HG03095 (cell line): Measurements from ENCODE around the gene HP1BP3.
"Not testable (repeated sequence)": the region's sequence is repeated elsewhere in the genome, so short reads cannot be mapped to it uniquely, and the experiment has no call there.

Experiments used
- ATAC-seq: cut with Tn5 transposase; IDR thresholded peaks from one replicate; pipeline ENCODE4 v1.9.1; 2021; ENCODE audit warnings: moderate library complexity; ENCODE audit not compliant: unreplicated experiment

The HP1BP3 gene

DNA sequence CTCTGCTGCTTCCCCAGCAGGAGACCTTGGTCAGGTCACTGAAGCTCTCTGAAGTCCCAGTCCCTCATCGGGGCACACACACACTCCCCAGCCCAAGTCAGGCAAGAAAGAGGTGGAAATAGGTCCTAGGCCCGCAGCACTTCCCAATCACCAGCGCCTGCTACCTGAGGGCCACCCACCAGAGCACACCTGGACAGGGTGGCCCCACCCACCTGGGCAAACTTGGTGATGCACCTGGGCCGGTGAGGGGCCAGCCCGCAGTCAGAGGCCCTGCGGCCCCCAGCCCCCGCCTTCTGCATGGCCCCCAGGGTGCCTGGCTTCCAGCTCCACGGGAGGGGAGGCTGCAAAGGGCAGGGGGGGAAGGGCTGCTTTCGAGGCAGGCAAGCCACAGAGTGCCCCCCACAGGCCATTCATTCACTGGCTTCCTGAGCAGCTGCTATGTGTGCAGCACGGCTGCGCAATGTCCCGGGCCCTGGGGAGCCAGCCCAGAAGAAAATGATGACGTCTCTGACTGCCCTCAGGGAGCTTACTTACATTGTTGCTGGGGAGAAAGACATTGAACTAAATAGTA lies 59.3 kb downstream of the HP1BP3 start:
- no peak for ATAC-seq

DNA sequence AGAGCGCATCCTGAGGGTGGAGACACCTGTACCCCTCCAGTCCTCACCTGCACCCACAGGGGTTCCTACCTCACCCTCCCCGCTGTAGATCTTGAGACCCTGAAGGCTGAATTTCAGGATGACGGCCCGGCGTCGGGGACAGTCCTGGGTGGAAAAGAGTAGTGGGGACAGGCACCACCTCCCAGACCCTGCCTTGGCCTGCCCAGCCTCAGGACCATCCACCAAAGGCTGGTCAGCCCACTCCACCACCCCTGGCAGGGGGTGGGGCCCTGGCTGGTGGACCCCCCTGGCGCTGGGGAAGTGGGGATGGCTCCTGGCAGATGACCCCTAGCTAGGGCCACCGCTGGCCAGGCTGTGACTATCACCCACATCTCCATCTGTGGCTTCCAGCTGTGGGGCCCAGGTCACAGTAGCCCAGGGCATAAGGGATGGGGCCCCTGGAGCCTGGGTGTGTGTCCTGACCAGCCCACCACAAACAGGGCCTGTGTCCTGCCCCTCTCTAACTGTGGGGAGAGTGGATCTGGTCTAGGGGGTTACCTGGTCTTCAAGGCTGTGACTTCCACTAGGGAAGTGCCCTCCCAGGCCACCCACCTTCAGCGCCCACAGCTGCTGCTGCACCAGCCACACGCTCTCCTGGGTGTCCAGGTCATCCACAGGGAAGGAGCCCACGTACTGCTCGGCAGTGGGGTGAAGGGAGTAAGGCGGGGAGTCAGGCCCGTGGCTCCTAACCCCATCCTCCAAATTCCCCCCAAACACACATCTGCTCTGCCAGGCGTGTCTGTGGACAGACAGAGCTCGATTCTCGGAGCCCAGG lies 60.0 kb downstream of the HP1BP3 start:
- no peak for ATAC-seq

DNA sequence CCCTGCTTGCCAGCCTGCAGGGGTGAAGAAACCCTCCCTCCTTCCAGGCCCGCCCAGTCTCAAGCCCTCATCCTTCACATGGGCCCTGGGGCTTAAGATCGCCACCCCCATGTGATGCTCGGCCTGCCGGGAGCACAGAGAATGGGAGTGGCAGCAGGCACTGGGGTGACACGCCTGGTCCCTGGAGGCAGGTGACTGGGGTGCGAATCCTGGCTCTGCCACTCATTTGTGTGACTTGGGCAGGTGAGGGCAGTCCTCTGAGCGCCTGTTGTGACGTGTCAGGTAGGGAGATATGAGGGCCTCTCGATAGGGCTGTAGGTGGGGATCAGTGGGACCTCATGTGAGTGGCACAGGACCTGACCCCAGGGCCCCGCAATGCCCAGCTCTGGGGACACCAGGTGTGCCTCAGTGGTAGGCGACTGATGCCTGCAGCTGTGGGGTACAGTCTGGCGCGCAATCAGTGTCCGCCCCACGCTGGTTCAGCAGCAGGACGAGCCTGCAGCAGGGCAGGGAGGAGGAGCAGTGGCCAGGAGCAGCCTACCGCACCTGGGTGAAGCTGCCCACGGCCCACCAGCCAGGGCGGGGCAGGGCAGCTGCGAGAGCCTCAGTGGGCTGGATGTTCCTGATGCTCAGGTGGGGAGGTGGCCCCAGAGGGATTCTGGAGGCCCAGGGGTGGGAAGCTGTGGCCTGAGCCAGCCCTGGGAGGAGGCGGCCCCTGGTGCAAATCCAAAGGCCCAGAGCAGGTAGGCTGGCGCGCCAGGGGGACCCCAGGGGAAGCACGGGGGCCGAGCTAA lies 60.8 kb downstream of the HP1BP3 start:
- no peak for ATAC-seq

DNA sequence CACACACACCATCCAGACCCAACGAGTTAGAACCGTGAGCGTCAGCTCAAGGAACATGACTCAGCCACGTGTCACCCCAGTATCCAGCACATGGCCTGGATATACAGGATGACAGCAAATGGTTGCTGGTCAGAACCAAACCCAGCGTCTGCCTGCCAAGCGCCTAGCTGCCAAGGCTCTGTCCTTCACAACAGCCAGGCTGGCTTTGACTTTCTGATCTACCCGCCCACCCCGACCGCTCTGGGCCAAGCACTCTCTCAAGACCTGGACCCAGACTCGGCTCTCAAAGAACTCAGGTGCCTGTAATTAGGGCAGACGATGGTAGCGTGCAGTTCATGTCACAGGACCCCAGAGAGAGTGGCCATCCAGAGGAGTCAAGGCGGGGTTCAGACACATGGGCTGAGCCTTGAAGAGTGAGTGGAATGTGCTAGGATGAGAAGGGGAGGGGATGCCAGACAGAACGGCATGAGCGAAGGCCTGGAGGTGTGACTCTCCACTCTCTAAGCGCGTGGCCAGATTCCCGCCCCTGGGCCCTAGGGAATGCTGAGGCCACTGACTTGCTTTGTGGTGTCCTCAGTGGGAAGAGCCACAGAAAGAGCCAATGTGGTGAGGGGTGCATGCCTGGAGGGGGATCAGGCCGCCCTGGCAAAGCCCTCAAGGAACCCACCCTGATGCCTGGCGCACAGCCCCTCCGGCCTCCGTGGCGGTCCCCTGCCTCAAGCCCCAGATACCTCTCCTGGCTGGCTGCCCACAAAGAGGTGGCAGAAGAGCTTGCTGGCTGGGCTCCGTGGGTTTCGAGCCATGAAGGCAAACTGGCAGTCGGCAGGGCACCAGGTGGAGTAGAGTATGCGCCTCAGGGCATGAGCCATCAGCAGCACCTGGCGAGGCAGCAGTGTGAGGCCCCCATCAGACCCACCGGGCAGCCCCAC lies 61.7 kb downstream of the HP1BP3 start:
- no peak for ATAC-seq

DNA sequence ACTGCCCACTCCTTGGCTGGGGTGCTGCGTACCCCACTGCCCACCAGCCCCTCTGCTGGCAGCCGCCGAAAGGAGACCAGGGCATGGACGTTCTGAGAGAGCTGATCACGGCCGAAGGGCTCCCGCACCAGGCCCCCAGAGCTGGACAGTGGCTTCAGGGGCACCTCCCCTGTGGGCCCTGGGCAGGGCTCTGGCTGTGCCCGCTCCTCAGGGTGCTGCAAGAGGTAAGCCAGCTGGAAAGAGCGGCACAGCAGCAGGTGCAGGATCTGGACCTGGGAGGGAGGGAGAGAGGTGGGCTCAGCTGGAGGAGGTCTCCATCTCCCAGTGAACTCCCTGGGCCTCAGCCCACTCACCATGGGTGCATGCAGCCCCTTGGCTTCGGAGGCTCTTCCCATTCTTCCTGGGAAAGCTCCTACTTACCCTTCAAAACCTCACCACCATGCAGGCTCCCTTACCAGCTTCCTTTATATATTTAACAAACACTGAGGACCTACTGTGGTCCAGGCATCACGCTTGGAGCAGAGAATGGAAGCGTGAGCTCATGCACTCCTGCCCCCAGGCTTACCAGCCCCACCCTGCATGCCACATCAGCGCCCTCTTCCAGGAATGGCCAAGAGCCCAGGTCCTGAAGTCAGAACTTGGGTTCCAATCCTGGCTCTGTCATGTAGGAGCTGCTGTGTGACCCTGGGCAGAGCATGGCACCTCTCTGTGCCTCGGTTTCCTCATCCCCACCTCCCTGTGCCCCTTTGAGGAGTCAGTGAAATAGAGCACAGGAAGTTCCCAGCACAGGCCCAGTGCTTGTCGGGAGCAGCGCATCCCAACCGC lies 62.5 kb downstream of the HP1BP3 start:
- ATAC-seq, result no peak

DNA sequence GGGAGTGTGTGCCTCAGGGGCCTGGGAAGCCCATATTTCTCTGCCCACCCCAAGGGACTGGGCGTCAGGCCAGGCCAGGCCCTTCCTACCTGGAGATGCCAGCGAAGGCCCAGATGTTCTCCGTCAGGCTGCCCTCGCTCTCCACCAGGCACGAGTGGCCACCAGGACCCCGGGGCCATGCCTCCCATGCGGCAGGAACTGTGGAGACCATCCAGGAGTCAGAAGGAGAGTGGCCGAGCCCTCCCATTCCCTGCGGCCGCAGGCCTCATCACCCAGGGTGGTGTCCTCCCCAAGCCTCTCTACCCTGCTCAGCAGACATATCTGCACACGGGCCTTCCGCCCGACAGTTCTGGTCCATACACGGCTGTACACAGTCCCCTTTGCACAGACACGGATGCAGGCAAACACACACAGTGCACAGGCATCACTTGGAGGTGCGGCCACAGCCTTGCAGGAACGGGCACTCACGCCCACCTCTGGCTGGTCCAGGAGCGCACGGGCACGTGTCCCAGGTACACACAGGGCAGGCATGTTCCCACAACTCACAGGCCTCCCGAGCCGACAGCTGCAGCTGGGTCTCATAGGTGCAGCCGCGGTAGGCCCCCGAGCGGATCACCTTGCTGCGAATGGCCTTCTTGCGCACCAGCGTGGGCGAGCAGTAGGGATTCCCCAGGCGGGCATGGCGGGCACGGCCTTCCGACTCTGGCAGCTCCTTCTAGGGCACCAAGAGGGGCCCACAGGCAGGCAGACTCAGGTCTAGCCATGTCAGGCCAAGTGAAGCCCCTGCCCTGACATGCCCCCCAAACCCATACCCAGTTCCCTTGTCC lies 63.4 kb downstream of the HP1BP3 start:
- ATAC-seq, result no peak

DNA sequence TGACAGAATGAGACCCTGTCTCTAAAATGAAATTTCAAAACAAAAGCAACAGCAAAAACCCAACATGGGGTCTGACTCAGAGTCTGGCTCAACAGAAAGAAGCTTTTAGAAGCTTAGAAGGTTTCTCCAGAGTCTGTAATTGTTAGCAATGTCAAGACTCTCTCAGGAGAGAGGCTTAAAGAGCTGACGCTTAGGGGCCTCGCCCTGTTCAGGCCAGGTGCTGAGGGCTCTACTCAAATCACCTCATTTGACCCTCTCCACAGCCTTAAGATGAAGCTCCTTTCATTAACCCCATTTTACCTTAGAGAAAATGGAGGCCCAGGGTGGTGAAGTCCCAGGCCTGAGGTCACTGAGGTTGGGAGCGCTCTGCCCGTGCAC lies 64.0 kb downstream of the HP1BP3 start:
- ATAC-seq, result no peak

DNA sequence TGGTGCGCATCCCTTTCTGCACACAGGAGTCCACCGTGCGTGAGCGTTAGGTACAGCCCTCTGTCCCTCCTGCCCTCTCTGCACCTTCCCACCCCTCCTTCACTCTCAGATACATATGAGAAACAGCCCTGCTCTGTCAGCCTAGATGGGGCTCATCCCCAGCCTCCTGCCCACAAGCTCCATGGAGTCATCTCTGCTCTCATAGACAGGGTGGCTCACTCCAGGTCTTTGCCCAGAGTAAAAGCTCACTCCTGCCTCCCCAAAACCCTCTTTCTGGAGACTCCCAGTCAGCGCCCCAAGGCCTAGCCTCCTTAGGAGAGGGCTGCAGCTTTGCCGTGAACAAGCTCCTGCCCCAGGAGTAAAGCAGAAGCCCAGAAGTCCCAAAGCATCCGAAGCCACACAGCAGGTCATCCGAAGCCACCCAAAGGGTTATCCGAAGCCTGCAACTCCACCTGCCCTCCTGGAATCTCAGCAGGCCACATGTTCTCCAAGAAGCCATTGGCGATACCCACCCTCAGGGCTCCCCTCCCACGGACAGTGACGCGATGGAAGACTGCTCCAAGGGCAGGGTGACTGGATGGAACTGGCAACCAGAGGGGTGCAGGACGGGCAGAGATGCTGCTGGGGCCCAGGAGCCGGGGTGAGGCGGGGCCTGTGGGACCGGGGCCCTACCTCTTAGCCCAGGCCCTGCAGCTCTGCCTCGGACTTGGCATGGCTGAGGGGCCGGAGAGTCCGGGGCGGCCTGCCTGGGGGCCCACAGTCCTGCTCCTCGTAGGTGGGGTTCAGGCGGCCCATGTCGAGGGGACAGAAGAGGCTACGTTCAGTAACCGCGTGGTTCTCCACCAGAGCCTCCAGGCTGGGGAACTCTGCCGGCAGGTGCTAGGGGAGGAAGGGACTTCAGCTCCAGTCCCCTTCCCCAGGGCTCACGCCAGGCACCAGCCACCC lies 65.7 kb downstream of the HP1BP3 start:
- no peak for ATAC-seq

DNA sequence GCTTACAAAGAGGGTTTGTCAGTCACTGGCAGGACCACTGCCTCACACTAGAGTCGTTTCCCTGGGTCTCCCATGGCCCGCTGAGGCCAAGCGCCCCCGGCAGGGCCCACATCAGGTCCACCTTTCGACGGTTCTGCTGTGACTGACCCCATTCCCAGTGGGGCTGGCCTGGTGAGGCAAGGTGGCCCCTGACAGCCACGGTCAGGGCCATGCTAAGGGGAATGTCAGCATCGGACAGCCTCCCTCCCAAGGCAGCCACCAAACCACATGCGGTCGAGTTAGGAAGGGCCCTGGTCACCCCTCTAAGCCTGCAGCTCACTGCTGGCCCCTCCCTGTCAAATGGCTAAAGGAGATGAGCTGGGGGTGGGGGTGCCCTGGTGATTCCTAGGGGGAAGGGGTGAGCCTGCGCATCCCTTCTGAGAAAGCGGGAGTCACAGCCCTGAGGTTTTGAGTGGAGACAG lies 66.4 kb downstream of the HP1BP3 start:
- ATAC-seq, result no peak

DNA sequence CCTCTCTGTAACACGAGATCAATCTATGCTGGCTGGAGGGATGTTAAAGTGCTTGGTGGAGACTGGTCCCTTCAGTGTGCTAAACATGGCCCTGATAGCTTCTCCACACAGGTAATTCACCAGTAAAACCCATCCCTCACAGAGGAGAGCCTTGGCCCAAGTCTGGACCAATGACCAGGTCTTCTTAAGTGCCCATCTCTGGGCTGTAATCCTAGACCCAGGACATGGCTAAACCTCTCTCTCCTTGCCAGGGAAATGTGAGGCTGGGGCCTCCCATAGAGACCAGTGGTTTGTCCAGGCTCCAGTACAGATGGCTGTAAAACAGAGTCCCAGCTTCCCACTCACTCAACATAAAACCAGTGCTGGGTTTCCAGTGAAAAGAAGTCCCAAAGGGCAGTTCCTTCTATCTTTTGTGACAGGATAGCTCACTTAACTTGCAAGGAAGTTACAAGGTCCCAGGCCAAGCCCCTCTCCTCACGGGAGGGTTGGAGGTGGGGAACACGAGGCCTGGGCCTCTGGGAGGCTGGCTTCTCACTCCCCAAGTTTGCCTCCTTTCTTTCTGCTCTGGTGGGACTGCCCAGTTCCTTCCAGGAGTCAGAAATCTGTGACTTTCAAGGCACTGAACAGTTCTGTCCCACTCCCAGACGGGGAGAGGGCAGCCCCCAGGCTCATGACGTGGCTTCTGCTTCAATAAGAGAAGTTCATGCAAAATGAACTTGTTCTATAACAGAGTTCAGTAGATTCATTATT lies 67.1 kb downstream of the HP1BP3 start:
- no peak for ATAC-seq

DNA sequence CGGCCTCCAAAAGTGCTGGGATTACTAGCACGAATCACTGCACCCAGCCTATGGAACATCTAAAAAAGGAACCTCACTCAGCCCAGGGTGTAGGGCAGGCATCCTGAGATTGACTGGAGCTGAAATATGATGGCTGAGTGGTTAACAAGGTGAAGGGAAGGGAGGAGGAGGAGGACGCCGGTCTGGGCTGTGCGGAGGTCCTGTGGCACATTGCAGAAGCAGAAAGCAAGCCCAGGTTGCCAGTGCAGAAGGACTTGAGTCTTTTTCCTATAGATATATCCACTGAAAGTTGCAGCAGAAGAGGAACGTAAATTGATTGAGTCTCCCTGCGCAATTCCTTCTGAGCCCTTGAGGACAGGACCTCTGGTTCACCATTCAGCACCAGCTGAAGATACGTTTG lies 67.8 kb downstream of the HP1BP3 start:
- ATAC-seq, result no peak

DNA sequence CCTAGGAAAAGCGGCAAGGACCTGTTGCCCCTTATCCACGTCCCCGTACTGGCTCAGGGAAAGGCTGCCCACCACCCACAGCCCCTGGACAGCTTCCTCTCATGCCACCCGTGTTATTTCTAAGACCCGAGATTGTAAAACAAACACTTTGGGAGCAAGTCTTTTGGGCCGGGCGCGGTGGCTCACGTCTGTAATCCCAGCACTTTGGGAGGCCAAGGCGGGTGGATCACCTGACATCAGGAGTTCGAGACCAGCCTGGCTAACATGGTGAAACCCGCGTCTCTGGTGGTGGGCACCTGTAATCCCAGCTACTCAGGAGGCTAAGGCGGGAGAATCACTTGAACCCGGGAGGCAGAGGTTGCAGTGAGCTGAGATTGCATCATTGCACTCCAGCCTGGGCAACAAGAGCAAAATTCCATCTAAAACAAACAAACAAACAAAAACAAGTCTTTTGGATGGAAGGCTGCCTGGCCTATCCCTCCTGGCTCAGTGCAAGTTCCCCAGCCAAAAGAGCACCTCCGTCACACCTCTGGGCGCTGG lies 68.7 kb downstream of the HP1BP3 start:
- not testable (repeated sequence) for ATAC-seq

DNA sequence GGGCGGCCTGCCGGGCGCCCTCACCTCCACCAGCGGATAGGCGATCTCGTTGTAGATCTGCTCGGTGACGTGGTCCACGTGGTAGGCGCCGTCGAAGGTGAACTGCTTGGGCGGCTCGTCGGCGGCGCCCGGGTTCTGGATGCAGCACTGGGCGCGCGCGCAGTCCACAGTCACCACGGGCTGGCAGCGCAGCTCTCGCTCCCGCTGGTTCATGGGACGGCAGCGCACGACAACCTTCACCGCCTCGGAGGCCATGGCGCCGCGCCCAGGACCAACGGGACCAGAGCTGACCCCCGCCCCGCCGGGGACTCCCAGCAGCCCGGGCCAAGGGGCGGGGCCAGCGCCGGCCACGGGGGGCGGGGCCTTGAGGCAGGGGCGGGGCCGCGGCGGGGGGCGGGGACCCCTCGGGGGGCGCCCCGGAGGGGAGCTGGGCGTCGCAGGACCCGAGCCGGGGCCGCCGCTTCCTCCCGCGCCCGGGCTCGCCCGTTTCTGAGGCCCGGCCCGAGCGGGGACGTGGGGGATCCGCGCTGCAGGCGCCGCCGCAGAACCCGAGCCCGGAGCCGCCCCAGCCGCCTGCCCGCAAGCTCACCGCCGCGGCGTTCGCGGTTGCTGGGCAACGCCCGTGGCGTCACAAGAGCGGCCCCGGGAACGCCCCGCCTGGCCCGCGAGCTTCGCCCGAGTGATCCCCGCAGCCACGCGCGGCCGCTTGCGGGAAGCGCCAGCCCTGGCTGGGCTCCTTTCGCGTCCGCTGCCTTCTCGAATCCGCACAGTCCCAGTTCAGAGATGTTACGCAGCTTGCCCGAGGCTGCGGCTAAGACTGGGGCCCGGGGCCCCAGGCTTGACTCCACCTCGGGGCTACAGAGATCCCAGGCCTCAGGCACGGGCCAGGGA lies 69.4 kb downstream of the HP1BP3 start, which contains the start of gene KIF17:
KIF17 (minus strand) TSS at position 556 of the 891 bp plus-strand sequence; CDS start at position 255, 301 bp downstream.
- ATAC-seq, result no peak

DNA sequence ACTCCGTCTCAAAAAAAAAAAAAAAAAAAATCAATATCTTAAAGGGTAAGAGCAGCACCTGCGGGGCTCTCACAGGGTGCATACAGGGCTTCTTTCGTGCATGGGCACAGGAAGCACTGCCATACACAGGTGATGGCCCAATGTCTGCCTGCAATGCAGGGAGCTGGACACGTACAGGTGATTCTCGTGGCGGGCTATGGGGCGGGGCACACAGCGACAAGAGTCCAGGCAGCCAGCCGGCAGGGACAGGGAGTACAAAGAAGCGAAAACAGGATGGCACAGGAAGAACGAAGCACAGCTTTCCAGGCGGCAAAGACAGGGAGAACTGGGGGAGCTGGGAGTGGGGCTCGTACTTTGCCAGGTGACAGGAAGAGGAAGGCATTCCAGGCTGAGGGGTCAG lies 70.9 kb downstream of the HP1BP3 start:
- ATAC-seq, result no peak

DNA sequence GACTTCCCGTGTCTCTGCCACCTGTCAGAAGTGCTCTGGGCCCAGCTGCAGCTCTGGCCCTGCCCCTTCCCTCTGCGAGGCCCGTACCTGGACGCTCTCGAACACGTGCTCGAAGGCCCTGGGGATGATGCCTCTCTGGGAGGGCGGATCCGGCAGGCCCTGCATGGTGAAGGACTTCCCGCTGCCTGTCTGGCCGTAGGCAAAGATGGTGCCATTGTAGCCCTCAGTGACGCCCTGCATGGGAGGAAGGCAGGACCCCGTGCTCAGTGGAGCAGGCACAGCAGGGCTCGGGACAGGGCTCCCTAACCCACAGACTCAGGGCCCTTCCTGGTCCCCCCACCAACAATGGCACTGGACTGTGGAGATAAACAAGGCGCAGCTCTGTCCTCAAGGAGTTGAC lies 71.7 kb downstream of the HP1BP3 start:
- ATAC-seq, result no peak

DNA sequence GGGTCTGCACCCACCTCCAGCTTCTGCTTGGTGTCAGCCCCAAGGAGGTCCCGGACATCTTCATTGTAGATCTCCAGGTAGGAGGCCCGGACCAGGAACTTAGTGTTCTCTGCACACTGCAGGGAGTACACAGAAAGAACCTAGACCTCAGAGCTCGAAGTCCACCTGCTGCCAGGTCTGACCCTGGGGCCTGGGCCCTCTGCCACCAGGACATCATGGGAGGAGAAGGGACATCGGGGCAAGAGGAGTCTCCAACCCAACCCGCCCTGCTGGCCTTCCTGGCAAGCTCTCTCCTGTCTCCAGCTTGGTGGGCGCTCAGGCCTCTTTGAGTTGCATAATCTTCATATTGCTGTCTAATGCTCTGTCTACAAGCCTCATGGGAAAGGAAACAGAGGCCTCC lies 73.7 kb downstream of the HP1BP3 start:
- no peak for ATAC-seq
